CD14-positive monocyte (primary cell): ENCODE results near the gene ZBTB6. TPM values are rescaled to one million over a fixed set of nuclear protein-coding genes. Genes with fewer than 3 reads are reported as not detected.
A peak's percentile ranks its signal among the peaks of the same experiment; 100 is the strongest.

Experiments
- DNase-seq, 3 donors: peaks; one replicate each; pipeline ENCODE4 v3.0.0-alpha.2; 2011 to 2022
- H2AFZ ChIP-seq: 2 replicates; pipeline ENCODE4 v1.6.0; 2012; ENCODE audit warnings: mild to moderate bottlenecking, low read depth, low read length, inconsistent platforms; ENCODE audit not compliant: insufficient read depth, poor library complexity, severe bottlenecking
- H3K27ac ChIP-seq, 2 donors: 1 replicate in 1 of 2; 2 replicates in 1 of 2; pipeline ENCODE4 v1.5.1; 2012 to 2013; ENCODE audit warnings: low read length in 2 of 2, control low read depth in 1 of 2, inconsistent platforms in 1 of 2, low read depth in 1 of 2, mild to moderate bottlenecking in 1 of 2
- H3K27me3 ChIP-seq, 2 donors: one replicate each; pipeline versions ENCODE4 v1.6.0 to v1.6.1; 2011 to 2013; ENCODE audit warnings: low read length in 2 of 2; ENCODE audit not compliant: control insufficient read depth in 2 of 2, insufficient read depth in 2 of 2
- H3K36me3 ChIP-seq, 2 donors: replicated peaks in 1 of 2; 1 replicate in 1 of 2; 2 replicates in 1 of 2; pipeline versions ENCODE4 v1.5.1 to v1.6.1; 2012 to 2013; ENCODE audit warnings: low read length in 2 of 2, control low read depth in 1 of 2, inconsistent platforms in 1 of 2, mild to moderate bottlenecking in 1 of 2; ENCODE audit not compliant: insufficient read depth in 2 of 2, control insufficient read depth in 1 of 2
- H3K4me1 ChIP-seq, 2 donors: 1 replicate in 1 of 2; 2 replicates in 1 of 2; pipeline versions ENCODE4 v1.5.1 to v1.6.1; 2012 to 2013; ENCODE audit warnings: low read length in 2 of 2, control low read depth in 1 of 2, inconsistent platforms in 1 of 2, mild to moderate bottlenecking in 1 of 2, moderate library complexity in 1 of 2; ENCODE audit not compliant: insufficient read depth in 2 of 2, control insufficient read depth in 1 of 2
- H3K4me2 ChIP-seq: replicated peaks from 2 replicates; pipeline ENCODE3; 2012; ENCODE audit warnings: low read length, moderate library complexity, mild to moderate bottlenecking; ENCODE audit not compliant: poor library complexity, severe bottlenecking; ENCODE audit errors: extremely low read depth
- H3K4me3 ChIP-seq, 3 experiments: fragments of 200-600 bp in 1 of 3; sonication (generic) in 1 of 3; replicated peaks in 1 of 3; 1 replicate in 2 of 3; 2 replicates in 1 of 3; pipeline ENCODE4 v1.5.1; 2011 to 2013; ENCODE audit warnings: low read length in 3 of 3, mild to moderate bottlenecking in 3 of 3, control low read depth in 2 of 3, low read depth in 2 of 3, inconsistent platforms in 1 of 3, moderate library complexity in 1 of 3
- H3K79me2 ChIP-seq: 2 replicates; pipeline ENCODE4 v1.6.0; 2012; ENCODE audit warnings: mild to moderate bottlenecking, control low read depth, inconsistent platforms, low read length, moderate library complexity; ENCODE audit not compliant: insufficient read depth
- H3K9ac ChIP-seq: 2 replicates; pipeline ENCODE4 v1.6.0; 2017; ENCODE audit warnings: low read length, mild to moderate bottlenecking; ENCODE audit not compliant: insufficient read depth, poor library complexity, severe bottlenecking
- H3K9me3 ChIP-seq, 2 donors: replicated peaks in 1 of 2; 1 replicate in 1 of 2; 2 replicates in 1 of 2; pipeline versions ENCODE4 v1.5.1 to v1.6.1; 2012 to 2013; ENCODE audit warnings: low read length in 2 of 2, control low read depth in 1 of 2; ENCODE audit not compliant: control insufficient read depth in 1 of 2, insufficient read depth in 1 of 2
- H4K20me1 ChIP-seq: 2 replicates; pipeline ENCODE4 v1.6.0; 2012; ENCODE audit warnings: mild to moderate bottlenecking, low read length, control low read depth, moderate library complexity; ENCODE audit not compliant: insufficient read depth
- H3K27ac Mint-ChIP-seq, 7 donors: one replicate each; pipeline ENCODE4 v1.8.0; 2020; ENCODE audit warnings: mild to moderate bottlenecking in 7 of 7, mixed read lengths in 7 of 7, moderate library complexity in 6 of 7, inconsistent platforms in 2 of 7
- H3K27me3 Mint-ChIP-seq, 3 donors: one replicate each; pipeline ENCODE4 v1.8.0; 2021 to 2022; ENCODE audit warnings: low read depth in 3 of 3, mild to moderate bottlenecking in 3 of 3, mixed read lengths in 3 of 3, moderate library complexity in 3 of 3, inconsistent platforms in 1 of 3
- H3K36me3 Mint-ChIP-seq, 2 donors: one replicate each; pipeline ENCODE4 v1.8.0; 2020; ENCODE audit warnings: mixed read lengths in 2 of 2, inconsistent platforms in 1 of 2, mild to moderate bottlenecking in 1 of 2
- H3K4me1 Mint-ChIP-seq: one replicate; pipeline ENCODE4 v1.8.0; 2020; ENCODE audit warnings: mild to moderate bottlenecking, mixed read lengths
- H3K4me3 Mint-ChIP-seq, 2 donors: one replicate each; pipeline ENCODE4 v1.8.0; 2020; ENCODE audit warnings: mild to moderate bottlenecking in 2 of 2, mixed read lengths in 2 of 2, moderate library complexity in 1 of 2
- H3K9me3 Mint-ChIP-seq, 7 donors: one replicate each; pipeline ENCODE4 v1.8.0; 2020 to 2022; ENCODE audit warnings: mixed read lengths in 7 of 7, mild to moderate bottlenecking in 6 of 7, moderate library complexity in 6 of 7, inconsistent platforms in 2 of 7
- CTCF ChIP-seq: fragments of 200-600 bp; IDR thresholded peaks from one replicate; pipeline ENCODE4 v1.8.0; 2022; ENCODE audit warnings: antibody characterized with exemption, mild to moderate bottlenecking
- WGBS: methylation state at CpG from one replicate; pipeline ENCODE4 v1.1.5; 2013; ENCODE audit warnings: missing lambda C conversion rate; ENCODE audit not compliant: insufficient coverage; 5-methylcytosine and 5-hydroxymethylcytosine counted together
- intact Hi-C, 2 donors: fragments of 100-400 bp; cut with micrococcal nuclease; formaldehyde crosslinking; loops; one replicate each; pipeline versions ENCODE4 v1.15.0 to v1.15.1; 2023
- polyA plus RNA-seq, 3 donors: library from polyadenylated mRNA; depleted of rRNA in 1 of 3; unstranded in 2 of 3; stranded (reverse) in 1 of 3; fragments of 300-500 nt in 2 of 3; fragments of >200 nt in 1 of 3; fragmentation: Illumina TruSeq in 2 of 3; gene quantifications; 1 replicate in 2 of 3; 2 replicates in 1 of 3; pipeline ENCODE4 v1.2.3, GENCODE V29; 2012 to 2021

The ZBTB6 gene
- polyA plus RNA-seq, 3 donors = 0.64 to 1.7 (median 1.5) TPM

- peaks cover 55 to 91% of the 10 kb centered on the region in 2 donors for H3K36me3 Mint-ChIP-seq
Observed at GRCh38 chr9:122888480-122888879, 24.6 kb downstream of the ZBTB6 start.

GRCh38 chr9:122883125-122883524, 30.0 kb downstream of the ZBTB6 start:
- WGBS = 18% methylated on average over 1 of the region's 2 CpGs
- no peak overlapping the region for H3K4me3 ChIP-seq
- no peaks in the 10 kb centered on the region for H3K27me3 ChIP-seq
- peak overlapping the region in 1 of 2 donors; percentile 11 for H3K27ac ChIP-seq
- no peaks in the 10 kb centered on the region for H3K9me3 ChIP-seq
- peaks cover 82 to 97% of the 10 kb centered on the region in 2 donors for H3K36me3 ChIP-seq
- H3K9me3 Mint-ChIP-seq = no peaks in the 10 kb centered on the region
- no peaks in the 10 kb centered on the region for H3K27me3 Mint-ChIP-seq
- peak in 1 of 3 donors; percentile 3 for DNase-seq
- no peaks in the 10 kb centered on the region for H4K20me1 ChIP-seq
- no peaks in the 10 kb centered on the region for H3K4me1 Mint-ChIP-seq
- H2AFZ ChIP-seq = no peak overlapping the region
- H3K9ac ChIP-seq = no peak overlapping the region
- H3K4me3 Mint-ChIP-seq = no peak overlapping the region
- no peaks in the 10 kb centered on the region for H3K79me2 ChIP-seq
- TF ChIP-seq CTCF = no peak
- no peak overlapping the region for H3K27ac Mint-ChIP-seq
- no peaks in the 10 kb centered on the region for H3K4me1 ChIP-seq
- H3K4me2 ChIP-seq = no peak overlapping the region
- intact Hi-C loops = no loop called here
- peaks cover 60 to 89% of the 10 kb centered on the region in 2 donors for H3K36me3 Mint-ChIP-seq

More at GRCh38 chr9:122888480-122888879, 24.6 kb downstream of the ZBTB6 start:
- no peak overlapping the region for H3K4me3 ChIP-seq
- peaks cover 0 to 1% (median 1%) of the 10 kb centered on the region in 3 donors for H3K27me3 Mint-ChIP-seq
- H3K27me3 ChIP-seq = no peaks in the 10 kb centered on the region
- H3K27ac Mint-ChIP-seq = no peak overlapping the region
- H4K20me1 ChIP-seq = peaks cover 15% of the 10 kb centered on the region
- H3K79me2 ChIP-seq = no peaks in the 10 kb centered on the region
- H3K4me1 Mint-ChIP-seq = no peaks in the 10 kb centered on the region
- no CpG with 5 or more reads among the region's 3 CpGs for WGBS
- no peaks in the 10 kb centered on the region for H3K4me1 ChIP-seq
- H3K4me3 Mint-ChIP-seq = no peak overlapping the region
- H3K27ac ChIP-seq = no peak overlapping the region
- H3K4me2 ChIP-seq = no peak overlapping the region
- intact Hi-C loops = no loop called here
- H2AFZ ChIP-seq = no peak overlapping the region
- H3K9ac ChIP-seq = no peak overlapping the region
- peaks cover 0 to 2% (median 0%) of the 10 kb centered on the region in 7 donors for H3K9me3 Mint-ChIP-seq
- TF ChIP-seq CTCF = no peak
- no peaks in the 10 kb centered on the region for H3K9me3 ChIP-seq
- peaks cover 78 to 96% of the 10 kb centered on the region in 2 donors for H3K36me3 ChIP-seq
- no peak for DNase-seq
